DND-41 (cell line): ENCODE data around the gene GLRB.

Experiments used
- EZH2 ChIP-seq: IDR thresholded peaks from 3 replicates; pipeline ENCODE4 v1.6.1; 2012; ENCODE audit warnings: borderline replicate concordance, low read depth, mild to moderate bottlenecking, moderate library complexity, low read length, inconsistent platforms; ENCODE audit not compliant: severe bottlenecking
- TF ChIP-seq, protein P1 (sequence below): IDR thresholded peaks from 2 replicates; pipeline ENCODE4 v1.5.1; 2012; ENCODE audit warnings: borderline replicate concordance, low read length, moderate library complexity, mild to moderate bottlenecking; ENCODE audit not compliant: poor library complexity, severe bottlenecking; ENCODE audit errors: extremely low read depth

DNA sequence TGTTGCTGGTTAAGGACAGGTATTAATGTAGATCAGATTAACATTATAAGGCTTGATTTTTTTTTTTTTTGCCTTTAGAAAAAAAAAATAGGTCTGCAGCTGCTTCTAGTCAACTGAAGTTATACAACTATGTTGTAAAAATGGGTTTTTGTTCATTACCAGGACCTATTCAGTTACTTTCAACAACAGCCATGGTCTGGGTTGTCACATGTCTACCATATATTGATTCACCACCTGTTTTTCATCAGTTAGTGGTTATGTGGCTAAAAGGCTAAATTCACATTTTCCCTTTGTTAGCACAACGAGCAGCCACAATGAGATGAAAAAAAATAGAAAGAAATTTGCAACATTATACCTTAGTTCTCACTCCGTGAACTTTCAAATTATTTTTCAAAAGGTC is 45.5 kb downstream of the GLRB start:
- TF ChIP-seq, protein P1, sequence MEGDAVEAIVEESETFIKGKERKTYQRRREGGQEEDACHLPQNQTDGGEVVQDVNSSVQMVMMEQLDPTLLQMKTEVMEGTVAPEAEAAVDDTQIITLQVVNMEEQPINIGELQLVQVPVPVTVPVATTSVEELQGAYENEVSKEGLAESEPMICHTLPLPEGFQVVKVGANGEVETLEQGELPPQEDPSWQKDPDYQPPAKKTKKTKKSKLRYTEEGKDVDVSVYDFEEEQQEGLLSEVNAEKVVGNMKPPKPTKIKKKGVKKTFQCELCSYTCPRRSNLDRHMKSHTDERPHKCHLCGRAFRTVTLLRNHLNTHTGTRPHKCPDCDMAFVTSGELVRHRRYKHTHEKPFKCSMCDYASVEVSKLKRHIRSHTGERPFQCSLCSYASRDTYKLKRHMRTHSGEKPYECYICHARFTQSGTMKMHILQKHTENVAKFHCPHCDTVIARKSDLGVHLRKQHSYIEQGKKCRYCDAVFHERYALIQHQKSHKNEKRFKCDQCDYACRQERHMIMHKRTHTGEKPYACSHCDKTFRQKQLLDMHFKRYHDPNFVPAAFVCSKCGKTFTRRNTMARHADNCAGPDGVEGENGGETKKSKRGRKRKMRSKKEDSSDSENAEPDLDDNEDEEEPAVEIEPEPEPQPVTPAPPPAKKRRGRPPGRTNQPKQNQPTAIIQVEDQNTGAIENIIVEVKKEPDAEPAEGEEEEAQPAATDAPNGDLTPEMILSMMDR = no peak
- TF ChIP-seq EZH2 = no peak
